Right lobe of liver (tissue), 4 donors: ENCODE measurements around the gene TUFT1.

Source experiments
- CTCF ChIP-seq, 4 donors: fragments of 200-600 bp in 3 of 4; fragments of 450-650 bp in 1 of 4; IDR thresholded peaks; one replicate each; pipeline versions ENCODE4 v1.5.1 to v1.8.0; 2016 to 2022; ENCODE audit warnings: antibody characterized with exemption in 4 of 4, mild to moderate bottlenecking in 2 of 4
- POLR2A ChIP-seq: fragments of 450-650 bp; IDR thresholded peaks from one replicate; pipeline ENCODE4 v1.6.1; 2017; ENCODE audit warnings: antibody characterized with exemption, mild to moderate bottlenecking
- donor health status: DM: no; HTN: no; CAD: no.
- donor health status: DM: no; HTN: no; CAD: no.
- donor health status: DM: no; HTN: yes; CAD: no.

DNA sequence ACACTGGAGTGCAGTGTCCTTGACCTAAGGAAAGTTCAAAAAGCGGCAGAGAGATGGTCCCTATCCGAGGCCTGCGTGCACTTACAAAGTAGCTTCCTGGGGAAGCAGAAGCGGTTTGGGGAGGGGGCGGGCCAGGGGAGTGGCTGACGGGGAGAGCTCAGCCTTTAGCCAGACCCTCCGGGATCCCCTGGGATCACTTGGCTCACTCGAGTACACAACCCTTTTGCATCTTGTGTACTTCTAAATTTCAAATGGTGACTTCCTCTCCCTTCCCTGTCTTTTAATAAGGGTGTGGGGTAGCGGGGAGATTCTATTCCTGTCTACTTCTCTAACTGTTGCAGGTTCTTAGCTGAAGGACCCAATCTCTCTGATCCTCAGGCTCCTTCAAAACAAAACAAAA is 53.6 kb downstream of the TUFT1 start:
- TF ChIP-seq POLR2A (no peak), CTCF (IDR thresholded peaks at IDR 0.05) (no peak)
